Neural progenitor cell (in vitro differentiated cells): ENCODE results near the gene DIS3L2. TPM values are rescaled to one million over a fixed set of nuclear protein-coding genes. Genes with fewer than 3 reads are reported as not detected.

Experiments
- DNase-seq: peaks from one replicate; pipeline ENCODE4 v3.0.0-alpha.2; 2016; ENCODE audit warnings: low spot score
- H2AFZ ChIP-seq: fragments of 200-600 bp; sonication (generic); replicated peaks from 2 replicates; pipeline ENCODE4 v1.6.1; 2016; ENCODE audit warnings: antibody characterized with exemption
- H3F3A ChIP-seq: fragments of 200-600 bp; sonication (generic); 2 replicates; pipeline ENCODE4 v1.6.1; 2016; ENCODE audit warnings: antibody characterized with exemption, low read depth
- H3K27ac ChIP-seq: fragments of 200-600 bp; sonication (generic); 2 replicates; pipeline ENCODE4 v1.5.1; 2016; ENCODE audit warnings: mild to moderate bottlenecking
- H3K27me3 ChIP-seq: fragments of 200-600 bp; sonication (generic); 2 replicates; pipeline ENCODE4 v1.6.1; 2016; ENCODE audit warnings: mild to moderate bottlenecking, moderate library complexity
- H3K36me3 ChIP-seq: fragments of 200-600 bp; sonication (generic); 2 replicates; pipeline ENCODE4 v1.5.1; 2016
- H3K4me1 ChIP-seq: fragments of 200-600 bp; sonication (generic); 2 replicates; pipeline ENCODE4 v1.6.1; 2016; ENCODE audit warnings: mixed run types
- H3K4me2 ChIP-seq: fragments of 200-600 bp; sonication (generic); 2 replicates; pipeline ENCODE4 v1.6.1; 2016
- H3K4me3 ChIP-seq: fragments of 200-600 bp; sonication (generic); 2 replicates; pipeline ENCODE4 v1.5.1; 2016
- H3K79me2 ChIP-seq: fragments of 200-600 bp; sonication (generic); 2 replicates; pipeline ENCODE4 v1.6.1; 2016; ENCODE audit warnings: low read depth
- H3K9ac ChIP-seq: fragments of 200-600 bp; sonication (generic); 2 replicates; pipeline ENCODE4 v1.6.1; 2016
- H3K9me3 ChIP-seq: fragments of 200-600 bp; sonication (generic); 2 replicates; pipeline ENCODE4 v1.5.1; 2016; ENCODE audit warnings: low read depth
- H4K20me1 ChIP-seq: fragments of 200-600 bp; sonication (generic); 2 replicates; pipeline ENCODE4 v1.6.1; 2016; ENCODE audit warnings: low read depth
- H3K27ac Mint-ChIP-seq: 3 replicates; pipeline ENCODE4 v1.8.0; 2021; ENCODE audit warnings: mixed read lengths
- H3K27me3 Mint-ChIP-seq: 2 replicates; pipeline ENCODE4 v1.8.0; 2022; ENCODE audit warnings: low read depth, mild to moderate bottlenecking, inconsistent platforms, moderate library complexity, mixed read lengths; ENCODE audit not compliant: insufficient read depth
- H3K36me3 Mint-ChIP-seq: 3 replicates; pipeline ENCODE4 v1.8.0; 2021; ENCODE audit warnings: mixed read lengths
- H3K4me1 Mint-ChIP-seq: 3 replicates; pipeline ENCODE4 v1.8.0; 2021; ENCODE audit warnings: mixed read lengths
- H3K4me3 Mint-ChIP-seq: 3 replicates; pipeline ENCODE4 v1.8.0; 2021; ENCODE audit warnings: mild to moderate bottlenecking, moderate library complexity, mixed read lengths
- H3K9me3 Mint-ChIP-seq: 3 replicates; pipeline ENCODE4 v1.8.0; 2020; ENCODE audit warnings: mixed read lengths
- EZH2 ChIP-seq: fragments of 200-600 bp; sonication (generic); IDR thresholded peaks from 2 replicates; pipeline ENCODE4 v1.6.1; 2017; ENCODE audit warnings: antibody characterized with exemption, mild to moderate bottlenecking, moderate library complexity
- EZH2phosphoT487 ChIP-seq: fragments of 200-600 bp; sonication (generic); IDR thresholded peaks from 2 replicates; pipeline ENCODE4 v1.6.1; 2017; ENCODE audit warnings: antibody characterized with exemption
- total RNA-seq: library from RNA; depleted of rRNA; stranded (reverse); fragments of >200 nt; gene quantifications from 2 replicates; pipeline ENCODE4 v1.2.3, GENCODE V29; 2015; ENCODE audit warnings: low replicate concordance
- TF ChIP-seq, protein P1 (sequence below): fragments of 200-600 bp; sonication (generic); IDR thresholded peaks from 2 replicates; pipeline ENCODE4 v1.5.1; 2017; ENCODE audit warnings: antibody characterized with exemption, mild to moderate bottlenecking

DIS3L2 gene
- total RNA-seq, 1 donor from 2014 or later = 23.2 TPM

DNA sequence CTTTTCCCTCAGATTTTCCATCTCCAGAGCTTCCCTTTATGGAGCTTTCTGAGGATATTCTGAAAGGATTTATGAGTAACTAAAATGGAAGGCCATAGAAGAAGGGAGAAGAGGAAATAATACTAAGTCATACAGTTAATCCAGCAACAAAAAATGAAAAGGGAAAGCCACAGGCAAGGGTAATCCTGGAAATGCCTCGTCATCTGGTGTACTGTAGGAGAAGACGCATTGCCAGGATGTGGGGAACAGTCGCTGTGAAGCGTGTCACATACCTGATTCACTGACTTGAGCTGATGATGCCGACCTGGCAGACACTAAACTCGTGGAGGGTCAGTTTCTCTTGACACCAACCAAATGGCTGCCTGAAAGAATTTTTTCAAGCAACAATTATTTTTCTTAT is 382.3 kb downstream of the DIS3L2 start:
- H3K4me3 Mint-ChIP-seq = no peak overlapping the region
- Histone ChIP-seq H3F3A (no peaks in the 10 kb centered on the region), H3K27me3 (no peaks in the 10 kb centered on the region), H3K9me3 (no peaks in the 10 kb centered on the region), H3K4me2 (no peak overlapping the region), H3K4me1 (no peaks in the 10 kb centered on the region), H3K79me2 (no peaks in the 10 kb centered on the region), H3K4me3 (no peak overlapping the region), H3K27ac (no peak overlapping the region), H4K20me1 (no peaks in the 10 kb centered on the region), H3K9ac (no peak overlapping the region), H3K36me3 (no peaks in the 10 kb centered on the region), H2AFZ (no peak overlapping the region)
- peaks cover 7% of the 10 kb centered on the region for H3K36me3 Mint-ChIP-seq
- no peak overlapping the region for H3K27ac Mint-ChIP-seq
- peaks cover 13% of the 10 kb centered on the region for H3K27me3 Mint-ChIP-seq
- H3K4me1 Mint-ChIP-seq = no peaks in the 10 kb centered on the region
- no peaks in the 10 kb centered on the region for H3K9me3 Mint-ChIP-seq
- no peak for DNase-seq
- TF ChIP-seq, protein P1, sequence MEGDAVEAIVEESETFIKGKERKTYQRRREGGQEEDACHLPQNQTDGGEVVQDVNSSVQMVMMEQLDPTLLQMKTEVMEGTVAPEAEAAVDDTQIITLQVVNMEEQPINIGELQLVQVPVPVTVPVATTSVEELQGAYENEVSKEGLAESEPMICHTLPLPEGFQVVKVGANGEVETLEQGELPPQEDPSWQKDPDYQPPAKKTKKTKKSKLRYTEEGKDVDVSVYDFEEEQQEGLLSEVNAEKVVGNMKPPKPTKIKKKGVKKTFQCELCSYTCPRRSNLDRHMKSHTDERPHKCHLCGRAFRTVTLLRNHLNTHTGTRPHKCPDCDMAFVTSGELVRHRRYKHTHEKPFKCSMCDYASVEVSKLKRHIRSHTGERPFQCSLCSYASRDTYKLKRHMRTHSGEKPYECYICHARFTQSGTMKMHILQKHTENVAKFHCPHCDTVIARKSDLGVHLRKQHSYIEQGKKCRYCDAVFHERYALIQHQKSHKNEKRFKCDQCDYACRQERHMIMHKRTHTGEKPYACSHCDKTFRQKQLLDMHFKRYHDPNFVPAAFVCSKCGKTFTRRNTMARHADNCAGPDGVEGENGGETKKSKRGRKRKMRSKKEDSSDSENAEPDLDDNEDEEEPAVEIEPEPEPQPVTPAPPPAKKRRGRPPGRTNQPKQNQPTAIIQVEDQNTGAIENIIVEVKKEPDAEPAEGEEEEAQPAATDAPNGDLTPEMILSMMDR = no peak
- TF ChIP-seq EZH2phosphoT487 (no peak), EZH2 (no peak)

DNA sequence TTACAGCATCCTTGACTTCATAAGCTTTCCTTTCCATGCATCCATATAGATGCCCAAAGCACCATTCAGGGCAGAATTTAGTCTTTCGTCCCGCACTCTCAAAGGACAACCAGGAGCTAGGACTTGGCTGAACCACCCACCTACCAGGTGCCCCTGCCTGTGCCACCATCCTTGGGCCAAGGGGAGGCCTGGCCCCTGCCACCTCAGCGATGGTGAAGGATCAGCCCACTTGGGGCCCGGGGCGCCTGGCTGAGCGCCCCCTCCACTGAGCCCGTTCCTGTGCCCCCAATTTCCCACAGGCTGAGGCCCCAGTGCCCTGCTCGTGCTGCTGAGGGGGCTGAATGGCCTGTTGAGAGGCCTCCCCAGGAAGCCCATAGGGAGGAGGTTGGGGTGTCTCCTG is 383.7 kb downstream of the DIS3L2 start:
- Histone ChIP-seq H4K20me1 (no peaks in the 10 kb centered on the region), H3K27ac (no peak overlapping the region), H3K36me3 (no peaks in the 10 kb centered on the region), H3K79me2 (no peaks in the 10 kb centered on the region), H3K27me3 (no peaks in the 10 kb centered on the region), H2AFZ (no peak overlapping the region), H3F3A (no peaks in the 10 kb centered on the region), H3K9ac (no peak overlapping the region), H3K4me3 (no peak overlapping the region), H3K4me2 (no peak overlapping the region), H3K9me3 (no peaks in the 10 kb centered on the region), H3K4me1 (no peaks in the 10 kb centered on the region)
- no peak for DNase-seq
- no peak overlapping the region for H3K27ac Mint-ChIP-seq
- H3K4me1 Mint-ChIP-seq = no peaks in the 10 kb centered on the region
- no peak overlapping the region for H3K4me3 Mint-ChIP-seq
- peaks cover 2% of the 10 kb centered on the region for H3K36me3 Mint-ChIP-seq
- no peaks in the 10 kb centered on the region for H3K9me3 Mint-ChIP-seq
- TF ChIP-seq EZH2 (no peak), EZH2phosphoT487 (no peak)
- TF ChIP-seq, protein P1 = no peak
- H3K27me3 Mint-ChIP-seq = peaks cover 11% of the 10 kb centered on the region

DNA sequence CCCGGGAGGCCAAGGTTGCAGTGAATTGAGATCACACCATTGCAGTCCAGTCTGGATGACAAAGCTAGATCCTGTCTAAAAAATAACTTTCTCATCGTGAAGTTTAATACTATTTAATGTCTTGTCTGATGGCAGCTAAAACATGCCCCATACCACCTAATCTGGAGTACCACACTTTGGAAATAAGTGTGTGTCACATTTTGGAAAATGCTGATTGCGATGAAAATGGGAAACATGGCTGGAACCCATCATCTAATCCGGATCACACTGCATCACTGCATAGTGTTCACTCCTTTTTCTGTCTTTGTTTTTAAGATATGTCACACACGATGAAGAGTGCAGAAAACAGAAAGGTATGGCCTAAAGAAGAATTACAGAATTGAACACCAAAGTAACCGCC is 385.9 kb downstream of the DIS3L2 start:
- no peak overlapping the region for H3K4me3 Mint-ChIP-seq
- no peaks in the 10 kb centered on the region for H3K4me1 Mint-ChIP-seq
- H3K27ac Mint-ChIP-seq = no peak overlapping the region
- no peaks in the 10 kb centered on the region for H3K79me2 ChIP-seq
- H3K27ac ChIP-seq = no peak overlapping the region
- no peaks in the 10 kb centered on the region for H3K9me3 ChIP-seq
- TF ChIP-seq EZH2phosphoT487 (no peak), EZH2 (no peak)
- TF ChIP-seq, protein P1 = no peak
- no peaks in the 10 kb centered on the region for H3K9me3 Mint-ChIP-seq
- no peak overlapping the region for H2AFZ ChIP-seq
- no peaks in the 10 kb centered on the region for H3K36me3 Mint-ChIP-seq
- no peaks in the 10 kb centered on the region for H4K20me1 ChIP-seq
- DNase-seq = no peak
- H3K36me3 ChIP-seq = no peaks in the 10 kb centered on the region
- H3K4me1 ChIP-seq = no peaks in the 10 kb centered on the region
- peaks cover 6% of the 10 kb centered on the region for H3K27me3 Mint-ChIP-seq
- H3K4me3 ChIP-seq = no peak overlapping the region
- H3F3A ChIP-seq = no peaks in the 10 kb centered on the region
- H3K9ac ChIP-seq = no peak overlapping the region
- no peaks in the 10 kb centered on the region for H3K27me3 ChIP-seq
- H3K4me2 ChIP-seq = no peak overlapping the region
